GM12878 (cell line): ENCODE measurements around the gene YY1. TPM values are rescaled to one million over a fixed set of nuclear protein-coding genes. Genes with fewer than 3 reads are reported as not detected.

Source experiments
- ATAC-seq: fragments of 200-7000 bp; cut with Tn5 transposase; 3 replicates; pipeline ENCODE4 v1.9.1; 2020; ENCODE audit warnings: mild to moderate bottlenecking, moderate library complexity
- BruUV-seq: library from RNA; stranded (reverse); fragments of 400-500 nt; replicated peaks from 2 replicates; lab custom pipeline; 2021; lab: Mats Ljungman, UMichigan
- CTCF ChIA-PET: fragments of 300-600 bp; sonication (Branson Sonifier 250); formaldehyde crosslinking; extraction: SDS; loops from one replicate; lab custom pipeline; 2021; ENCODE audit warnings: inconsistent platforms; lab: Yijun Ruan, JAX
- POLR2A ChIA-PET: fragments of 350-600 bp; formaldehyde crosslinking; extraction: SDS; loops from one replicate; lab custom pipeline; 2021; ENCODE audit warnings: inconsistent platforms; lab: Charles Lee
- RAD21 ChIA-PET: fragments of 300-600 bp; sonication (Branson Sonifier 250); formaldehyde crosslinking; loops from one replicate; lab custom pipeline; 2023; ENCODE audit warnings: antibody characterized with exemption; ENCODE audit not compliant: unreplicated experiment; lab: Charles Lee
- SMC1A ChIA-PET: fragments of 300-600 bp; sonication (Branson Sonifier 250); formaldehyde crosslinking; loops from one replicate; lab custom pipeline; 2023; ENCODE audit not compliant: unreplicated experiment, uncharacterized antibody; lab: Charles Lee
- DNase-seq: peaks from one replicate; pipeline ENCODE4 v3.0.0-alpha.2; 2011; ENCODE audit warnings: low read depth, low spot score
- FAIRE-seq: peaks from 3 replicates; lab custom pipeline; 2011; peaks lifted over from hg19 to GRCh38; lab: Jason Lieb, UNC
- H2AFZ ChIP-seq: 2 replicates; pipeline ENCODE4 v1.6.0; 2011; ENCODE audit warnings: low read depth, low read length, control low read depth; ENCODE audit not compliant: control insufficient read depth
- H3K27ac ChIP-seq: 2 replicates; pipeline ENCODE4 v1.5.1; 2011; ENCODE audit warnings: control low read depth; ENCODE audit not compliant: control insufficient read depth, insufficient read depth
- H3K27me3 ChIP-seq, 2 experiments: replicated peaks in 1 of 2; 2 replicates each; pipeline versions ENCODE4 v1.6.0 to v1.6.1; 2011; ENCODE audit warnings: low read length in 1 of 2; ENCODE audit not compliant: control insufficient read depth in 2 of 2, insufficient read depth in 2 of 2
- H3K36me3 ChIP-seq, 2 experiments: 2 replicates each; pipeline ENCODE4 v1.5.1; 2011; ENCODE audit warnings: low read length in 1 of 2; ENCODE audit not compliant: control insufficient read depth in 2 of 2, insufficient read depth in 2 of 2
- H3K4me1 ChIP-seq: 2 replicates; pipeline ENCODE4 v1.6.1; 2011; ENCODE audit warnings: mild to moderate bottlenecking, low read length, moderate library complexity, mixed read lengths; ENCODE audit not compliant: control insufficient read depth, insufficient read depth
- H3K4me2 ChIP-seq: 2 replicates; pipeline ENCODE4 v1.6.0; 2011; ENCODE audit warnings: control low read depth; ENCODE audit not compliant: control insufficient read depth, insufficient read depth
- H3K4me3 ChIP-seq: fragments of 200-600 bp; sonication (generic); 2 replicates; pipeline ENCODE4 v1.5.1; 2016
- H3K79me2 ChIP-seq: 2 replicates; pipeline ENCODE4 v1.6.0; 2011; ENCODE audit warnings: low read length; ENCODE audit not compliant: control insufficient read depth, insufficient read depth
- H3K9ac ChIP-seq: 2 replicates; pipeline ENCODE4 v1.8.0; 2011; ENCODE audit warnings: low read length, control low read depth, mixed read lengths; ENCODE audit not compliant: control insufficient read depth, insufficient read depth
- H3K9me3 ChIP-seq: replicated peaks from 3 replicates; pipeline ENCODE4 v1.5.1; 2011; ENCODE audit warnings: mild to moderate bottlenecking, low read length; ENCODE audit not compliant: control insufficient read depth, insufficient read depth
- H4K20me1 ChIP-seq: 2 replicates; pipeline ENCODE4 v1.6.0; 2011; ENCODE audit not compliant: control insufficient read depth, insufficient read depth
- ATF7 ChIP-seq: fragments of 450-650 bp; IDR thresholded peaks from 2 replicates; pipeline ENCODE4 v1.6.1; 2016; ENCODE audit warnings: low read depth, mild to moderate bottlenecking
- CUX1 ChIP-seq: IDR thresholded peaks from 2 replicates; pipeline ENCODE4 v1.6.1; 2012; ENCODE audit warnings: improper control_type of control experiment, low read depth, low read length; ENCODE audit not compliant: insufficient replicate concordance
- E4F1 ChIP-seq: fragments of 450-650 bp; IDR thresholded peaks from 2 replicates; pipeline ENCODE4 v1.6.1; 2018; ENCODE audit warnings: borderline replicate concordance, mild to moderate bottlenecking; ENCODE audit not compliant: partially characterized antibody
- ELK1 ChIP-seq: IDR thresholded peaks from 2 replicates; pipeline ENCODE4 v1.6.1; 2012; ENCODE audit warnings: low read depth, low read length, improper control_type of control experiment
- KAT2A ChIP-seq: conservative IDR thresholded peaks from 2 replicates; pipeline ENCODE4 v1.6.1; 2011; ENCODE audit warnings: low read depth, low read length; ENCODE audit not compliant: control insufficient read depth
- NFIC ChIP-seq: IDR thresholded peaks from 2 replicates; pipeline ENCODE4 v1.6.1; 2012; ENCODE audit warnings: low read depth, mild to moderate bottlenecking, inconsistent platforms, low read length, moderate library complexity
- NFYA ChIP-seq: IDR thresholded peaks from 2 replicates; pipeline ENCODE4 v1.6.1; 2011; ENCODE audit warnings: low read depth, mild to moderate bottlenecking, low read length, improper control_type of control experiment, borderline replicate concordance
- NFYB ChIP-seq: IDR thresholded peaks from 2 replicates; pipeline ENCODE4 v1.6.1; 2011; ENCODE audit warnings: low read depth, mild to moderate bottlenecking, low read length, improper control_type of control experiment, moderate library complexity; ENCODE audit not compliant: insufficient read depth
- NR2C2 ChIP-seq: IDR thresholded peaks from 2 replicates; pipeline ENCODE4 v1.6.1; 2011; ENCODE audit warnings: borderline replicate concordance, low read depth; ENCODE audit not compliant: control insufficient read depth, insufficient read length
- POLR2AphosphoS5 ChIP-seq: IDR thresholded peaks from 2 replicates; pipeline ENCODE4 v1.6.1; 2011; ENCODE audit warnings: mild to moderate bottlenecking, low read length, inconsistent platforms
- SKIL ChIP-seq: fragments of 450-650 bp; IDR thresholded peaks from 2 replicates; pipeline ENCODE4 v1.6.1; 2017; ENCODE audit warnings: mild to moderate bottlenecking, low read depth, inconsistent platforms; ENCODE audit not compliant: poor library complexity, severe bottlenecking
- ZBED1 ChIP-seq: IDR thresholded peaks from 2 replicates; pipeline ENCODE4 v1.6.1; 2016; ENCODE audit warnings: borderline replicate concordance
- WGBS: methylation state at CpG from one replicate; pipeline ENCODE4 v1.1.6; 2016; ENCODE audit warnings: low lambda C conversion rate; ENCODE audit not compliant: insufficient replicate concordance, insufficient coverage; ENCODE audit errors: missing lambda C conversion rate; 5-methylcytosine and 5-hydroxymethylcytosine counted together
- in situ Hi-C: fragments of 300-500 bp; cut with MboI; formaldehyde crosslinking; loops from 9 replicates; pipeline ENCODE4 v1.14.3; 2018; ENCODE audit warnings: mixed read lengths
- intact Hi-C: fragments of 100-400 bp; cut with micrococcal nuclease; formaldehyde crosslinking; loops from one replicate; pipeline ENCODE4 v1.14.2; 2022; ENCODE audit not compliant: unreplicated experiment
- polyA plus RNA-seq, 11 experiments: library from polyadenylated mRNA; depleted of rRNA in 4 of 11; unstranded in 6 of 11; stranded (reverse) in 5 of 11; fragments of >200 nt; fragmentation: Nextera tagmentation in 4 of 11; fragmentation: Illumina TruSeq in 1 of 11; extraction: Ambion mirVana in 4 of 11; extraction: Trizol in 1 of 11; gene quantifications; 1 replicate in 1 of 11; 2 replicates in 10 of 11; pipeline versions ENCODE4 v1.2.1 to v1.2.3, GENCODE V29; 2011 to 2016; ENCODE audit warnings: inconsistent platforms in 2 of 11, missing spikeins in 2 of 11, low read depth in 1 of 11
- total RNA-seq, 4 experiments: library from RNA; depleted of rRNA in 3 of 4; stranded (reverse); fragments of >200 nt in 3 of 4; fragmentation: Illumina TruSeq in 1 of 4; extraction: Trizol in 1 of 4; gene quantifications; 2 replicates each; pipeline versions ENCODE4 v1.2.1 to v1.2.3, GENCODE V29; 2013 to 2021

The YY1 gene
- total and polyA plus RNA-seq, 10 of the 15 experiments (the other 5 are each of a cell fraction or from before 2014, with no cell fraction given): 23.7 to 74.0 (median 39.9) TPM

- WGBS: 78% methylated on average over 30 of the region's 32 CpGs
- FAIRE-seq (no peak), DNase-seq (no peak), ATAC-seq (no peak)
- intact Hi-C loops: no loop called here
- Histone ChIP-seq H3K9ac (no peak overlapping the region), H3K27ac (no peak overlapping the region), H3K36me3 (peaks cover 0 to 3% of the 10 kb centered on the region in 2 experiments; a peak in 2 of 4 replicates), H3K27me3 (no peaks in the 10 kb centered on the region), H3K79me2 (no peaks in the 10 kb centered on the region), H2AFZ (no peak overlapping the region), H3K4me2 (no peak overlapping the region), H3K9me3 (no peaks in the 10 kb centered on the region), H3K4me3 (no peak overlapping the region), H3K4me1 (no peaks in the 10 kb centered on the region; the same call in 1 of the 2 replicates), H4K20me1 (no peaks in the 10 kb centered on the region)
- no TSS peak for BruUV-seq
- ChIA-PET SMC1A (no interaction called here), POLR2A (no interaction called here), CTCF (no interaction called here), RAD21 (no interaction called here)
- in situ Hi-C loops: no loop called here
- TF ChIP-seq NR2C2: no peak
- TF ChIP-seq KAT2A: no peak
- TF ChIP-seq NFIC: no peak
- TF ChIP-seq ATF7: no peak
- TF ChIP-seq ELK1: no peak
- no peak for TF ChIP-seq E4F1
- TF ChIP-seq NFYB: no peak
- TF ChIP-seq SKIL: no peak
- no peak for TF ChIP-seq CUX1
- no peak for TF ChIP-seq NFYA
- TF ChIP-seq ZBED1: no peak
- TF ChIP-seq POLR2AphosphoS5: no peak
These were observed 89.7 kb downstream of the YY1 start for GRCh38 chr14:100328495-100329163.
